IMR-90 (cell line): ENCODE data around the gene HMGN1. TPM values are rescaled to one million over a fixed set of nuclear protein-coding genes. Genes with fewer than 3 reads are reported as not detected.

Experiments used
- ATAC-seq: fragments of 200-7000 bp; cut with Tn5 transposase; 2 replicates; pipeline ENCODE4 v1.9.1; 2020; ENCODE audit warnings: low read depth, mild to moderate bottlenecking, moderate library complexity
- BruUV-seq: library from RNA; stranded (reverse); fragments of 400-500 nt; replicated peaks from 2 replicates; lab custom pipeline; 2021; lab: Mats Ljungman, UMichigan
- CTCF ChIA-PET: fragments of 300-600 bp; formaldehyde crosslinking; extraction: SDS; loops from one replicate; lab custom pipeline; 2021; ENCODE audit warnings: antibody characterized with exemption; lab: Yijun Ruan, JAX
- POLR2A ChIA-PET: fragments of 300-600 bp; sonication (Branson Sonifier 250); formaldehyde crosslinking; loops from one replicate; lab custom pipeline; 2022; ENCODE audit warnings: antibody characterized with exemption; ENCODE audit not compliant: unreplicated experiment; lab: Charles Lee
- DNase-seq: peaks from one replicate; pipeline ENCODE4 v3.0.0; 2013
- H2AFZ ChIP-seq: replicated peaks from 2 replicates; pipeline ENCODE3; 2013; ENCODE audit warnings: low read length, mild to moderate bottlenecking; ENCODE audit not compliant: poor library complexity
- H2AK5ac ChIP-seq: 2 replicates; pipeline ENCODE4 v1.6.1; 2013; ENCODE audit warnings: low read depth, low read length, inconsistent platforms
- H2AK9ac ChIP-seq: replicated peaks from 2 replicates; pipeline ENCODE3; 2013; ENCODE audit warnings: mild to moderate bottlenecking, low read depth, low read length, moderate library complexity; ENCODE audit not compliant: poor library complexity
- H2BK120ac ChIP-seq: 2 replicates; pipeline ENCODE4 v1.6.1; 2013; ENCODE audit warnings: low read depth, low read length, inconsistent platforms
- H2BK15ac ChIP-seq: 3 replicates; pipeline ENCODE4 v1.6.1; 2013; ENCODE audit warnings: low read depth, low read length, inconsistent platforms
- H2BK20ac ChIP-seq: 2 replicates; pipeline ENCODE4 v1.6.1; 2013; ENCODE audit warnings: low read depth, mild to moderate bottlenecking, inconsistent platforms, low read length, moderate library complexity
- H2BK5ac ChIP-seq: 2 replicates; pipeline ENCODE4 v1.6.1; 2013; ENCODE audit warnings: mild to moderate bottlenecking, low read depth, low read length, inconsistent platforms; ENCODE audit not compliant: poor library complexity, severe bottlenecking
- H3K14ac ChIP-seq: replicated peaks from 2 replicates; pipeline ENCODE4 v1.6.1; 2013; ENCODE audit warnings: low read depth, low read length, inconsistent platforms
- H3K18ac ChIP-seq: 2 replicates; pipeline ENCODE4 v1.6.1; 2013; ENCODE audit warnings: low read depth, low read length, control low read depth
- H3K23ac ChIP-seq: 2 replicates; pipeline ENCODE4 v1.6.1; 2013; ENCODE audit warnings: low read depth, low read length, inconsistent platforms
- H3K27ac ChIP-seq: 2 replicates; pipeline ENCODE4 v1.5.1; 2013; ENCODE audit warnings: mild to moderate bottlenecking, control low read depth, low read length; ENCODE audit not compliant: insufficient read depth
- H3K27me3 ChIP-seq: 2 replicates; pipeline ENCODE4 v1.6.1; 2013; ENCODE audit warnings: low read length; ENCODE audit not compliant: control insufficient read depth, insufficient read depth
- H3K36me3 ChIP-seq: 2 replicates; pipeline ENCODE4 v1.6.1; 2013; ENCODE audit warnings: low read length, mixed read lengths; ENCODE audit not compliant: control insufficient read depth, insufficient read depth
- H3K4ac ChIP-seq: 2 replicates; pipeline ENCODE4 v1.6.1; 2013; ENCODE audit warnings: low read depth, low read length, inconsistent platforms
- H3K4me1 ChIP-seq: 2 replicates; pipeline ENCODE4 v1.6.1; 2013; ENCODE audit warnings: low read length, mixed read lengths; ENCODE audit not compliant: control insufficient read depth, insufficient read depth
- H3K4me2 ChIP-seq: 2 replicates; pipeline ENCODE4 v1.6.1; 2013; ENCODE audit warnings: low read depth, mild to moderate bottlenecking, control low read depth, low read length, moderate library complexity
- H3K4me3 ChIP-seq: 2 replicates; pipeline ENCODE4 v1.5.1; 2013; ENCODE audit warnings: low read depth, mild to moderate bottlenecking, control low read depth, low read length, moderate library complexity; ENCODE audit not compliant: insufficient read depth
- H3K56ac ChIP-seq: 2 replicates; pipeline ENCODE4 v1.6.1; 2013; ENCODE audit warnings: low read length, inconsistent platforms; ENCODE audit not compliant: insufficient read depth; ENCODE audit errors: extremely low read depth
- H3K79me1 ChIP-seq, 2 experiments: 2 replicates each; pipeline ENCODE4 v1.6.1; 2013; ENCODE audit warnings: low read length in 2 of 2, inconsistent platforms in 1 of 2, low read depth in 1 of 2
- H3K9ac ChIP-seq: 2 replicates; pipeline ENCODE4 v1.6.1; 2013; ENCODE audit warnings: low read depth, low read length, control low read depth
- H3K9me1 ChIP-seq: 2 replicates; pipeline ENCODE4 v1.6.1; 2013; ENCODE audit warnings: low read length, inconsistent platforms; ENCODE audit not compliant: insufficient read depth
- H3K9me3 ChIP-seq: 2 replicates; pipeline ENCODE4 v1.6.1; 2013; ENCODE audit warnings: low read length; ENCODE audit not compliant: control insufficient read depth, insufficient read depth
- H4K20me1 ChIP-seq: 2 replicates; pipeline ENCODE4 v1.6.1; 2013; ENCODE audit warnings: low read length, inconsistent platforms; ENCODE audit not compliant: insufficient read depth
- H4K5ac ChIP-seq: 2 replicates; pipeline ENCODE4 v1.6.1; 2013; ENCODE audit warnings: mild to moderate bottlenecking, low read depth, low read length, control low read depth
- H4K8ac ChIP-seq, 2 experiments: 2 replicates each; pipeline ENCODE4 v1.6.1; 2013; ENCODE audit warnings: low read depth in 2 of 2, low read length in 2 of 2, control low read depth in 1 of 2, inconsistent platforms in 1 of 2
- H4K91ac ChIP-seq: 2 replicates; pipeline ENCODE4 v1.6.1; 2013; ENCODE audit warnings: low read depth, low read length, inconsistent platforms; ENCODE audit not compliant: insufficient read depth
- FOS ChIP-seq: fragments of 150-350 bp; IDR thresholded peaks from 2 replicates; pipeline ENCODE4 v1.6.1; 2016; ENCODE audit warnings: low read depth, low read length
- MXI1 ChIP-seq: IDR thresholded peaks from 2 replicates; pipeline ENCODE4 v1.6.1; 2012; ENCODE audit warnings: low read depth, mild to moderate bottlenecking, low read length, moderate library complexity, borderline replicate concordance
- WGBS, 2 experiments: methylation state at CpG; one replicate each; pipeline versions ENCODE4 v1.1.5 to v1.1.7; 2013; ENCODE audit warnings: missing lambda C conversion rate in 2 of 2; ENCODE audit not compliant: insufficient read length in 1 of 2; ENCODE audit errors: extremely low coverage in 2 of 2; 5-methylcytosine and 5-hydroxymethylcytosine counted together
- dilution Hi-C: fragments of 300-500 bp; cut with HindIII; formaldehyde crosslinking; loops from one replicate; pipeline ENCODE4 v1.14.3; 2018; ENCODE audit warnings: low sequenced_read_pairs; ENCODE audit not compliant: unreplicated experiment
- in situ Hi-C: fragments of 300-500 bp; cut with MboI; formaldehyde crosslinking; loops from 3 replicates; pipeline ENCODE4 v1.14.3; 2019; ENCODE audit warnings: low sequenced_read_pairs, inconsistent platforms, mixed read lengths
- intact Hi-C: fragments of 100-400 bp; cut with micrococcal nuclease; formaldehyde crosslinking; loops from 2 replicates; pipeline ENCODE4 v1.10.0; 2022
- polyA plus RNA-seq, 3 experiments: library from polyadenylated mRNA; depleted of rRNA; stranded (reverse); fragments of >200 nt; gene quantifications; 2 replicates each; pipeline ENCODE4 v1.2.3, GENCODE V29; 2012; ENCODE audit warnings: low replicate concordance in 1 of 3
- total RNA-seq: library from RNA; depleted of rRNA; stranded (reverse); fragments of >200 nt; gene quantifications from 2 replicates; pipeline ENCODE4 v1.2.3, GENCODE V29; 2012

HMGN1 gene
- total and polyA plus RNA-seq, 2 of the 4 experiments (the other 2 are of a cell fraction) = 55.2 to 155 TPM

- dilution Hi-C loops = no loop called here
Measured at GRCh38 chr21:39353295-39353694, 4.4 kb upstream of the HMGN1 start.

More at GRCh38 chr21:39353295-39353694, 4.4 kb upstream of the HMGN1 start:
- H2BK15ac ChIP-seq = no peak overlapping the region
- ChIA-PET POLR2A (no interaction called here), CTCF (interaction anchor here (1.3 kb wide), 1 partner anchor 10 kb away, joined by 4 read pairs; no protein-coding TSS in a partner anchor)
- H3K18ac ChIP-seq = no peak overlapping the region
- H2BK5ac ChIP-seq = peak overlapping the region; percentile 85
- no peak overlapping the region for H3K27ac ChIP-seq
- H4K5ac ChIP-seq = no peak overlapping the region
- peak overlapping the region; percentile 22; the same call in 1 of the 2 replicates for H3K56ac ChIP-seq
- no peak overlapping the region for H3K23ac ChIP-seq
- H3K14ac ChIP-seq = no peak overlapping the region
- H4K8ac ChIP-seq = peak overlapping the region in 1 of 2 experiments; percentile 66; a peak in 1 of 4 replicates
- ATAC-seq = no peak
- 0 out of 2 replicates have a peak overlapping the region, but pooled peaks have one; percentile 51 for H3K4ac ChIP-seq
- no peak overlapping the region for H2BK20ac ChIP-seq
- no peak overlapping the region for H2AK9ac ChIP-seq
- TF ChIP-seq FOS (peak; percentile 28; the same call in 1 of the 2 replicates), MXI1 (no peak)
- no peak overlapping the region for H4K91ac ChIP-seq
- peaks cover 0 to 6% of the 10 kb centered on the region in 2 experiments; a peak in 1 of 4 replicates for H3K79me1 ChIP-seq
- no peak overlapping the region for H2AFZ ChIP-seq
- no peaks in the 10 kb centered on the region; the same call in 1 of the 2 replicates for H3K4me1 ChIP-seq
- no peak overlapping the region for H3K4me3 ChIP-seq
- in situ Hi-C loops (no loop called here), intact Hi-C loops (no loop called here)
- no peak overlapping the region for H3K9ac ChIP-seq
- no peaks in the 10 kb centered on the region for H3K27me3 ChIP-seq
- no peak overlapping the region for H3K4me2 ChIP-seq
- no TSS peak for BruUV-seq
- H2BK120ac ChIP-seq = no peak overlapping the region
- peaks cover 1% of the 10 kb centered on the region; the same call in 1 of the 2 replicates for H4K20me1 ChIP-seq
- H3K36me3 ChIP-seq = no peaks in the 10 kb centered on the region
- H2AK5ac ChIP-seq = no peak overlapping the region
- DNase-seq = peak; percentile 73
- no peaks in the 10 kb centered on the region for H3K9me3 ChIP-seq
- no peaks in the 10 kb centered on the region for H3K9me1 ChIP-seq
- 60% methylated on average over 2 of the region's 3 CpGs; no CpG with 5 or more reads in 1 of the 2 experiments for WGBS, 2 experiments
